GM12875 (cell line): ENCODE data around the gene CLDN4.
A peak's percentile ranks its signal among the peaks of the same experiment; 100 is the strongest.

Experiments
- H3K4me3 ChIP-seq: one replicate; pipeline ENCODE4 v1.5.1; 2011; ENCODE audit warnings: low read depth, low read length, control low read depth
- TF ChIP-seq, protein P1 (sequence below): IDR thresholded peaks from 2 replicates; pipeline ENCODE4 v1.5.1; 2011; ENCODE audit warnings: low read depth, mild to moderate bottlenecking, control low read depth, inconsistent platforms, low read length, moderate library complexity, borderline replicate concordance; ENCODE audit not compliant: insufficient read depth

The CLDN4 gene

DNA sequence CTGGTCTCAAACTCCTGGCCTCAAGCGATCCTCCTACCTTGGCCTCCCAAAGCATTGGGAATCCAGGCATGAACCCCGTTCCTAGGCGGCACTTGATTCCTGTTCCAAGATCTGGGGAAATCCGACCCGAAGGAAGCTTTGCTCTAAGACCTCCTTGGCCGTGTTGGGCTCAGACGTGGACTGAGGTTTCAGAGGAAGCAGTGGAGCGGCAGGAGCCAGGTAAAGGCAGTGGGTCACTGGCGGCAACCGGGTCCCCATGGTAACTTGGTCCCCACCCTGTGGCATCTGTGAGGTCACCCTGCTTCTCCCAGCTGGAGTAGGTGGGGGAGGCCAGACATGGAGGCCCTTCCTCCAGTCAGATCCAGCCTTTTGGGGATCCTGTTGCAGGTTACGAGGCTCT lies 30.1 kb downstream of the CLDN4 start, which contains the start of gene TMEM270:
TSS of gene TMEM270 (plus strand) at position 301 of the 400 bp plus-strand sequence. CDS start at position 337, 36 bp downstream.
- no peak within 1 kb of the TSS for H3K4me3 ChIP-seq
- TF ChIP-seq, protein P1, sequence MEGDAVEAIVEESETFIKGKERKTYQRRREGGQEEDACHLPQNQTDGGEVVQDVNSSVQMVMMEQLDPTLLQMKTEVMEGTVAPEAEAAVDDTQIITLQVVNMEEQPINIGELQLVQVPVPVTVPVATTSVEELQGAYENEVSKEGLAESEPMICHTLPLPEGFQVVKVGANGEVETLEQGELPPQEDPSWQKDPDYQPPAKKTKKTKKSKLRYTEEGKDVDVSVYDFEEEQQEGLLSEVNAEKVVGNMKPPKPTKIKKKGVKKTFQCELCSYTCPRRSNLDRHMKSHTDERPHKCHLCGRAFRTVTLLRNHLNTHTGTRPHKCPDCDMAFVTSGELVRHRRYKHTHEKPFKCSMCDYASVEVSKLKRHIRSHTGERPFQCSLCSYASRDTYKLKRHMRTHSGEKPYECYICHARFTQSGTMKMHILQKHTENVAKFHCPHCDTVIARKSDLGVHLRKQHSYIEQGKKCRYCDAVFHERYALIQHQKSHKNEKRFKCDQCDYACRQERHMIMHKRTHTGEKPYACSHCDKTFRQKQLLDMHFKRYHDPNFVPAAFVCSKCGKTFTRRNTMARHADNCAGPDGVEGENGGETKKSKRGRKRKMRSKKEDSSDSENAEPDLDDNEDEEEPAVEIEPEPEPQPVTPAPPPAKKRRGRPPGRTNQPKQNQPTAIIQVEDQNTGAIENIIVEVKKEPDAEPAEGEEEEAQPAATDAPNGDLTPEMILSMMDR, result no peak

DNA sequence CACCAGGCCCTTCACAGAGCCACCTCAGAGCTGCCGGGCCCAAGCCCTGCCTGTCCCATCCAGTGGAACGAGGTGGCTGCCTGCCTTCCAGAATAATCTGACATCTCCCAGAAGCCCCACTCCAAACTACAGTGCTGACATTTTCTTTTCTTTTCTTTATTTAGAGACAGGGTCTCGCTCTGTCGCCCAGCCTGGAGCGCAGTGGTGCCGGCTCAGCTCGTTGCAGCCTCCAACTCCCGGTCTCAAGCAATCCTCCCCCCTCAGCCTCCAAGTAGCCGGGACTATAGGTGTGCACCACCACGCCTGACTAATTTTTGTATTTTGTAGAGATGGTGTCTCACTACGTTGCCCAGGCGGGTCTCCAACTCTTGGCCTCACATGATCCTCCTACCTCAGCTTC lies 30.5 kb downstream of the CLDN4 start:
- TF ChIP-seq, protein P1, result no peak
- no peak overlapping the region for H3K4me3 ChIP-seq

DNA sequence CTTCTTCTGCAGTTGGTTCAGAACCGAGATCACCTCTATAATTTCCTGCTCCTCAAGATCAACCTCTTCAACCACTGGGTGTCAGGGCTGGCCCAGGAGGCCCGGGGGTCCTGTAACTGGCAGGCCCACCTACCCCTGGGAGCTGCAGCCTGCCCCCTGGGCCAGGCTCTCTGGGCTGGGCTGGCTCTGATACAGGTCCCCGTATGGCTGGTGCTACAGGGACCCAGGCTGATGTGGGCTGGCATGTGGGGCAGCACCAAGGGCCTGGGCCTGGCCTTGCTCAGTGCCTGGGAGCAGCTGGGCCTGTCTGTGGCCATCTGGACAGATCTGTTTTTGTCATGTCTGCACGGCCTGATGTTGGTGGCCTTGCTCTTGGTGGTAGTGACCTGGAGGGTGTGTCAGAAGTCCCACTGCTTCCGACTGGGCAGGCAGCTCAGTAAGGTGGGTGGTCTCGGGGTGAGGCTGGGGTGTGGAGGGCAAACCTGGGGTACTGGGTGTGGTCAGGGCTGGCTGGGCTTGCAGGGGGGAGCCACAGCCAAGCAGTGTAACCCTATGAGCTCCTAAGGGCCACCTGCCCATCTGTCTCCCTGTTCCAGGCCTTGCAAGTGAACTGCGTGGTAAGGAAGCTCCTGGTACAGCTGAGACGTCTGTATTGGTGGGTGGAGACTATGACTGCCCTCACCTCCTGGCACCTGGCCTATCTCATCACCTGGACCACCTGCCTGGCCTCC lies 34.4 kb downstream of the CLDN4 start:
- TF ChIP-seq, protein P1, result no peak
- H3K4me3 ChIP-seq, result no peak overlapping the region

DNA sequence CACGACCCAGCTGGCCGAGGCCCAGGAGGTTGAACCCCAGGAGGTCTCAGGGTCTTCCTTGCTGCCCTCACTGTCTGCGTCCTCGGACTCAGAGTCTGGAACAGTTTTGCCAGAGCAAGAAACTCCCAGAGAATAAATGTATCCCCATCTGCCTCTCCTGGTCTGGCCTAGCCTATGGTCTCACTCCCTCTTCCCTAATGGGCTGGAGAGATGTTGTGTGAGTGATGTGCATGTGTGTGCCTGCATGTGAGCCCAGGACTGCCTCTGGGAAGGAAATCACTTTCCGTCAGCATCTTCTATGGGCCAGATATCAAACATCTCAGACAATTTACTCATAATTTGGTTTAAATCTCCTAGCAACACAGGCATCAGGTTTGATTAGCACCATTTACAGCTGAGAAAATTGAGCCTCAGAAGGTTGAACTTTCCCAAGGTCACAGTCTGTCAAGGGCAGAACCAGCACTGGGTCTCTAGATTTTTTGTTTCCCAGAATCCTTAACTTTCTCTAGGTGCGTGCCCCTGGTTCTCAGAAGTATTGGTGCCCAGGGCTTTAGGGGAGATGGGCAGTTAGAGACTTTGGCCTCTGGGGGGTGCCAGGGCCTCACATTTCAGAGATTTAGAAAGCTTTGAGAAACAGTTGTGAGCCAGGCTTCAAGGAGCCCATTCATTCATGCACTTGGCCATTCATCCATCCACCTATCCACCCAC lies 35.1 kb downstream of the CLDN4 start:
- H3K4me3 ChIP-seq, result no peak overlapping the region
- TF ChIP-seq, protein P1, result peak; percentile 57

DNA sequence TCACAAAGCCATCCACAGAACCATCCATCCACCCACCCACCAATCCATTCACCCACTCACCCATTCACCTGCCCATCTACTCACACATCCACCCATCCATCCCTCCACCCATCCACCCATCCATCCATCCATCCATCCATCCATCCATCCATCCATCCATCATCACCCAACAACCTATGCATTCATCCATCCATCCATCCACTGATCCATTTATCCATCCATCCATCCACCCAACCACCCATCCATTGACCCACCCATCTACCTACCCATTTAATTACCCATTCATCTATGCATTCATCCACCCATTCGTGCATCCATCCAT lies 35.6 kb downstream of the CLDN4 start:
- H3K4me3 ChIP-seq, result no peak overlapping the region
- TF ChIP-seq, protein P1, result no peak

DNA sequence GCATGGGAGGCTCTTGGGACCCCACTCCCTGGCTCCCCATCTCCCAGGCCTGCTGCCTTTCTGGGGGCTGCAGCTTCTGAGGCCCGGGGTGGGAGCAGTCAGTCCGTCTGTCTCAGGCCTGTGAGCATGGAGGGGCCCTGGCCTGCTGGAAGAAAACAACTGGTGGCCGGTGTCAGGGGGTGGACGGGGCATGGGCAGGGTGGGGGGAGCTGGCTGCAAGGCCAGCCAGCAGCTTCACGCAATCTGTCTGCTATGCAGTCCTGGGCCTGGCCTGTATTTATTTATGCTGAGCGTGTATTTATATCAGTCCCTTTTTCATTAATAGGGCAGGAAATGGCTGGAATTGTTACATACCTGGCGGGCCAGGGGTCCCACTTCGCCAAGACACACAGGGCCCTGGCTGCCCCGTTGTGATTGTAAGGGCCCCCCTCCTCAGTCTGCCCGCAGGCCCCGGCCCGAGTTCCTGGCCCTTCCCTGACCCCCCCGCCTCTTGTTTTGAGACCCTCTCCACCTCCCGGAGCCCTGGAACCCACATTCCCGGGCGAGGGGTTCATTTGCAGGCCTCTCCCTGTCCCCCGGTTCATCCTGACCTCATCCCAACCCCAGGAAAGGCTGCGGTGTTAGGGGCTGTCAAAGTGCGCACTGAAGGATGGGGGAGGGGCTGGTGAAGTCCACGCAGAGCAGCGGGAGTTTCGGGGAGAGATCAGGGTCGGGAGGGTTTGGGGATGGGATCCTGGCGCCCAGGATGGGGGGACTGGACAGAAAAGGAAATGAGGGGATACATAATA lies 38.4 kb downstream of the CLDN4 start:
- TF ChIP-seq, protein P1, result no peak
- H3K4me3 ChIP-seq, result no peak overlapping the region
